HG02678 (cell line): Measurements from ENCODE around the gene ARHGAP8.

Experiments used
- ATAC-seq: cut with Tn5 transposase; IDR thresholded peaks from one replicate; pipeline ENCODE4 v1.9.1; 2021; ENCODE audit warnings: mild to moderate bottlenecking, moderate library complexity; ENCODE audit not compliant: unreplicated experiment

The ARHGAP8 gene

GRCh38 chr22:44761025-44761424 is 8.7 kb downstream of the ARHGAP8 start:
- no peak for ATAC-seq

DNA sequence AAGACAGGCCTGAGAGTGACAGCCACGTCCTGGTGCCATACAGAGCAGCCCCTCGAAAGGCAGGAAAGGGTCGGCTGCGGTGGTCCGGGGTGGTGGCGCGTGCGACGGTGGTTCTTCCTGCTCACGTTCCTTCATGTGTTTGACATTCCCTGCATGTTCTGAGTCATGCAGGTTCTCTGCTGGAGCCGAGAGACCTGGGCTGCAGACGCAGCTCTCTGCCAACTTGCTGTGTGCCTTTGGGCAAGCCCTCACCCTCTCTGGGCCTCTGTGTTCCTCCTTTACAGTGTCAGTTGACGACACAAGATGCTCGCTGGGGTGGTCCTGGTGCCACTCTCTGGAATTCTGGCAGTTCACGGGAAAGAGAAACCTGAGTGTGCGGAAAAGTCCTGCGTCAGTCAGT is 12.0 kb downstream of the ARHGAP8 start:
- no peak for ATAC-seq

GRCh38 chr22:44764974-44765373 is 12.6 kb downstream of the ARHGAP8 start:
- no peak for ATAC-seq

GRCh38 chr22:44765571-44766285 is 13.4 kb downstream of the ARHGAP8 start:
- no peak for ATAC-seq

GRCh38 chr22:44773082-44773481 is 20.7 kb downstream of the ARHGAP8 start:
- no peak for ATAC-seq

- no peak for ATAC-seq
Measured at GRCh38 chr22:44775862-44776261, 23.5 kb downstream of the ARHGAP8 start.

GRCh38 chr22:44776605-44777363 is 24.4 kb downstream of the ARHGAP8 start:
- no peak for ATAC-seq

DNA sequence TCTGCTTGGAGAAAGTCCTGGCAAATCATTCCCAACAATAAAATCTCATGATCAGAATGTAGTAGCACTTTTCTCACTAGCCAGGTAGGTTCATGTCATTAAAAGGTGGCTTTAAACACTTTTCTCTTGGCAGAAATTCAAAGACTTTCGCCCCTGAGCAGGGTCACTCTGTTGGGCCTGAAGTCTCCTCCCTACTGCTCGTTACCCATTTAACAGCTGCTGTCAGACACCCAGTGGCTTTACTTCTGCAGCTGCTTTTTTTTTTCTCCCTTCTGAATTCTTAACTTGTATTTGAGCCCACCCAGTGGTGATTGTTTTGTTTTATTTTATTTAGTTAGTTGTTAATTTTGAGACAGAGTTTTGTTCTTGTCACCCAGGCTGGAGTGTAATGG is 25.0 kb downstream of the ARHGAP8 start:
- no peak for ATAC-seq

- ATAC-seq: no peak
Measured at GRCh38 chr22:44780876-44781449, 28.6 kb downstream of the ARHGAP8 start.

DNA sequence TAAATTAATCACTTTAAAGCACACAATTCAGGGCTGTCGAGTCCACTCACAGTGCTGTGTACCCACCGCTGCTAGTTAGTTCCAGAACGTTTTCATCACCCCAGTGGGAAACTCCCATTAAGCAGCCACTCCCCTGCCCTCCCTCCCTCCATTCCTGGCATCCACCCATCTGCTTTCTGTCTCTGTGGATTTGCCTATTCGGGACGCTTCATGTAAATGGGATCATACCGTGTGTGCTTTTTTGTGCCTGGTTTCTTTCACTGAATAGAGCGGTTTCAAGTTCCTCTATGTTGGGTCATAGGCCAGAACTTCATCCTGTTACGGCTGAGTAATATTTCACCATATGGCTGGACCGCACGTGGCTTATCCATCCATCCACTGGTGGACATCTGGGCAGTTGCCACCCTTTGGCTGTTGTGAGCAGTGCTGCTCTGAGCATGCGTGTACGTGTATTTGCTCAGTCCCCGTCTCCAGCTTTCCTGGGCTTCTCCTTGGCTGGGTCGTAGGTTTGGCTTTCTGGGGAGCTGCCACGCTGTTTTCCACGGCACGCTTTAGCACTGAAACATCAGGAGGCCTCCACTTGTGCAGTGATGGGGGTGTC is 30.1 kb downstream of the ARHGAP8 start:
- no peak for ATAC-seq

GRCh38 chr22:44783091-44783490 is 30.7 kb downstream of the ARHGAP8 start:
- no peak for ATAC-seq

GRCh38 chr22:44783581-44783980 is 31.2 kb downstream of the ARHGAP8 start:
- no peak for ATAC-seq

GRCh38 chr22:44786136-44786535 is 33.8 kb downstream of the ARHGAP8 start:
- no peak for ATAC-seq

GRCh38 chr22:44786610-44787009 is 34.2 kb downstream of the ARHGAP8 start:
- no peak for ATAC-seq

- ATAC-seq: no peak
Measured at GRCh38 chr22:44787832-44788231, 35.5 kb downstream of the ARHGAP8 start.

DNA sequence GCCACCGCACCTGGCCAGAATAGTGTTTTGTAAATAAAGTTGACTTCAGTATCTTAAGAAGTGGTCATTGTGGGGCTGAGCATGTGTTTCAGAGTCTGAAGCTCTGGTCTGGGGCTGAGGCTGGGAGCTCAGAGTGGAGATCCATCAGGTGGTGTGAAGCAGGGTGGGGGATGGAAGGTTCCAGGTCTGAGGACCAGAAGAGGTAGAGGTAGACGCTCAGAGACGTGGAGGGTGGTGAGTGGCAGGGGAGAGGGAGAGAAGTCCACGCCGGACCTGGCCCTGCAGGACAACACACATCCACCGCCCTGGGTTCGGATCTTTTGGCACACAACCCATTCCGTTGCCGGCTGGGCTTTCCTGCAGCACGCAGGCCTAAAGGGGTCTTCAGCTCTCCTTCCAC is 40.7 kb downstream of the ARHGAP8 start:
- no peak for ATAC-seq

DNA sequence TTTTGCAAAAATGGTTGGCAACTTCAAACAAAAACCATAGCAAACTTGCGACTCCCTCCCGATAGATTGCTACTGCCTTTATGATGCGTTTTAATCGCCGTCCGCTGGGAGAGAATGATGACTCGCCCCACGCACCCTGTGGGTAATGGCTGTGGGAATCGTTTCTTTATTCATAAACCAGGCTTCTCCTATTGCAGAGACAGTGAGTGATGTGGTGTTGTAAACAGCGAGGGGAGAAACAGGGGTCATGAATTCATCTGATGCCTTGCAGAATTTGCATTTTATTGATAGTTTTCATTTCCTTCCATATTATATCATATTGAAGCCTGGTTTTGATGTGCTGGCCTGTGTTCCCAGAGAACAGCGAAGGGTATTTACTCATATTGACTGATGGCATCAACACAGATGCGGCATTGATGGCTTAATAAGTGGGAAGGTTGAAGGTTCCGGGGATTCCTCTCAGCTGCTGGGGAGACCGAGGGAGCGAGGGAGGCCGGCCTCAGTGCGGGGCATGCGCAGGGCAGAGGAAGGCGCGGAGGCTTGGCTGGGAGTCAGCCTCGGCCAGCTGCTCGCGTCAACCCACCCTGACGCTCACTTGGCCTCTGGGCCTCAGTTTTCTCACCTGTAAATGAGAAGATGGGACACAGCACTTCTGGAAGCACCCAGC is 41.3 kb downstream of the ARHGAP8 start:
- no peak for ATAC-seq

GRCh38 chr22:44795701-44796630 is 43.6 kb downstream of the ARHGAP8 start:
- no peak for ATAC-seq

DNA sequence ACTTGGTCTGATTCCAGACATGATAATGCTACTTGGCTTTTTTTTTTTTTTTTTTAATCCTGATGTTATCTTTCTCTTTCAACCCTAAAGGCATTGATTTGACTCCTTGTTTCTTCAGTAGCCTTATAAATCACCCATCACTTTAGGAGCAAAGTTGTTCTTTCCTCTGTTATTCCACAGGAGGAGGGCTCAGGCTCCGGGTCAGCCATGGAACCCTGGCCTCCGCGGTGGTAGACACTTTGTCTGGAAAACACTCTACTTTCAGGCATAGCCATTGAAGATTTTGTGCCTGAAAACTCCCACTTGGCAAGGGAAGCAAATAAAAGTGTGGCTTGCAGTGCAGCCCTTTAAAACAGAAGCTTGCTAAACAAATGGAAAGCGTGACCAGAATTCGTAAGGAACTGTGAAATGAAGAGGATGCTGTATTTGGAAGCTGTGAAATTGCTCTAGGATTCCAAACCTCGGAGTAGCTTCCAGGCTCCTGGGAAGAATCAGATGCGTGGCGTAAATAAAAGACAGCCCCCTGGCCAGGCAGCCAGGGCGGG is 44.9 kb downstream of the ARHGAP8 start:
- ATAC-seq: no peak
